Activated T-cell treated with anti-CD3 and anti-CD28 coated beads, Interleukin-2, amount 50 U/mL, for 72 hours (primary cell): ENCODE data around the gene CAPS. TPM values are rescaled to one million over a fixed set of nuclear protein-coding genes. Genes with fewer than 3 reads are reported as not detected.

Experiments
- ATAC-seq, 2 donors: fragments of 150-1000 bp; cut with Tn5 transposase; replicated peaks in 1 of 2; 2 replicates each; pipeline ENCODE4 v1.10.0; 2021; ENCODE audit warnings: moderate library complexity in 2 of 2, mild to moderate bottlenecking in 1 of 2
- DNase-seq, 2 donors: peaks; one replicate each; pipeline ENCODE4 v3.0.0; 2021 to 2022; ENCODE audit warnings: mixed read lengths in 1 of 2
- H3K27ac Mint-ChIP-seq: one replicate; pipeline ENCODE4 v1.8.0; 2022; ENCODE audit warnings: mild to moderate bottlenecking, moderate library complexity, mixed read lengths
- H3K27me3 Mint-ChIP-seq: one replicate; pipeline ENCODE4 v1.8.0; 2022; ENCODE audit warnings: low read depth, mixed read lengths
- H3K36me3 Mint-ChIP-seq, 2 donors: one replicate each; pipeline ENCODE4 v1.8.0; 2022; ENCODE audit warnings: mixed read lengths in 2 of 2, mild to moderate bottlenecking in 1 of 2; ENCODE audit not compliant: insufficient read depth in 2 of 2
- H3K4me1 Mint-ChIP-seq: one replicate; pipeline ENCODE4 v1.8.0; 2022; ENCODE audit warnings: low read depth, mixed read lengths
- H3K4me3 Mint-ChIP-seq, 2 donors: one replicate each; pipeline ENCODE4 v1.8.0; 2022; ENCODE audit warnings: mild to moderate bottlenecking in 2 of 2, mixed read lengths in 2 of 2, moderate library complexity in 2 of 2
- H3K9me3 Mint-ChIP-seq, 2 donors: one replicate each; pipeline ENCODE4 v1.8.0; 2022; ENCODE audit warnings: mixed read lengths in 2 of 2
- total RNA-seq, 2 donors: library from RNA; stranded (reverse); gene quantifications; one replicate each; pipeline ENCODE4 v1.2.3, GENCODE V29; 2022

The CAPS gene
- total RNA-seq, 2 donors from 2014 or later, result 12.9 to 20.9 TPM

GRCh38 chr19:5936292-5936592, 22.2 kb downstream of the CAPS start:
- ATAC-seq (no peak), DNase-seq (no peak)
- Mint-ChIP-seq H3K4me3 (no peak overlapping the region), H3K27me3 (no peaks in the 10 kb centered on the region), H3K27ac (peak overlapping the region; percentile 31), H3K36me3 (peaks cover 3 to 15% of the 10 kb centered on the region in 2 donors), H3K4me1 (peaks cover 5% of the 10 kb centered on the region), H3K9me3 (no peaks in the 10 kb centered on the region)

DNA sequence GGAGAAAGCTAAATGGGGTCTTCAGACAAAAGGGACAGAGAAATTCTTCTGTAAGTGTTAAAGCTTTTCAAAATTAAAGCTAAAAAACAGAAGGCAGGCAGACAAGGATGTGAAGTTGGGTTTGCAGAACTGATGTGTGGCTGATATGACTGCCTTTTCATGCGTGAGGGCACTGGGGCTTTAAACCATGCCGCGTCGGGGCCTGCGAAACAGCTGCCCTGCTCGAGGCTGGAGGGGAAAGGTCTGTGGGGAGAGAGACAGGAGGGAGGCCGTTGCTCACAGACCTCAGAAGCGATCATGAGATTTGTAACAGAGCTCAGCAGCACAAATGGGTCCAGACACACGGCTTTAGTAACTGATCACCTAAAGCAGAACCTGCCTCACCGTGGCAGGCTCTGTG, 23.5 kb downstream of the CAPS start:
- H3K27me3 Mint-ChIP-seq, result no peaks in the 10 kb centered on the region
- H3K4me3 Mint-ChIP-seq, result no peak overlapping the region
- H3K9me3 Mint-ChIP-seq, result no peaks in the 10 kb centered on the region
- ATAC-seq (no peak), DNase-seq (no peak)
- H3K36me3 Mint-ChIP-seq, result peaks cover 1 to 13% of the 10 kb centered on the region in 2 donors
- H3K4me1 Mint-ChIP-seq, result peaks cover 5% of the 10 kb centered on the region
- H3K27ac Mint-ChIP-seq, result no peak overlapping the region

- H3K36me3 Mint-ChIP-seq, result peaks cover 0 to 7% of the 10 kb centered on the region in 2 donors
- peaks cover 25% of the 10 kb centered on the region for H3K4me1 Mint-ChIP-seq
- ATAC-seq (no peak), DNase-seq (no peak)
- H3K9me3 Mint-ChIP-seq, result no peaks in the 10 kb centered on the region
- no peak overlapping the region for H3K4me3 Mint-ChIP-seq
- H3K27ac Mint-ChIP-seq, result no peak overlapping the region
- no peaks in the 10 kb centered on the region for H3K27me3 Mint-ChIP-seq
Measured at GRCh38 chr19:5940260-5941208, 26.5 kb downstream of the CAPS start.

DNA sequence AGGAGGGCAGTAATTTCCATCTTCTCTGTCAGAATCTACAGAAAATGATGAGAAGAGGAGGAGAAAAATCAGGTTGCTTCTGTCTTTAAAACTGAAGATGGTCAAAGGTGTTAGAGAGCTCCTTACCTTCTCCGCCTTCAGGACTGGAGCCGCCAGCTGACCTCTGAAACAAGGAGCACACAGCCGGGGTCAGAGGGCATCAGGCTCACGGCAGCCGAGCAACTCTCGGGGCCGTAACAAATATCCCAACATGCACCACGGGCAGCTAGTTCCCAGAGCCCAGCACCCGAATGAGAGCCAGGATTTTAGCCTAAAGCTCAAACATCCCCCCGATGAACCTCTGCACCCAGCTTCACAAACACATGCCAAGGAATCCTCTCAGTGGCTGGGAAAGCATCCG, 27.6 kb downstream of the CAPS start:
- H3K4me3 Mint-ChIP-seq, result no peak overlapping the region
- no peak for DNase-seq
- H3K4me1 Mint-ChIP-seq, result peaks cover 30% of the 10 kb centered on the region
- peaks cover 0 to 8% of the 10 kb centered on the region in 2 donors for H3K36me3 Mint-ChIP-seq
- H3K27me3 Mint-ChIP-seq, result no peaks in the 10 kb centered on the region
- ATAC-seq, result no peak
- H3K9me3 Mint-ChIP-seq, result no peaks in the 10 kb centered on the region
- H3K27ac Mint-ChIP-seq, result peak overlapping the region; percentile 54

- ATAC-seq (no peak), DNase-seq (no peak)
- Mint-ChIP-seq H3K27me3 (no peaks in the 10 kb centered on the region), H3K9me3 (no peaks in the 10 kb centered on the region), H3K4me1 (peaks cover 42% of the 10 kb centered on the region), H3K36me3 (peaks cover 0 to 3% of the 10 kb centered on the region in 2 donors), H3K27ac (no peak overlapping the region), H3K4me3 (no peak overlapping the region)
Measured at GRCh38 chr19:5943045-5943444, 29.0 kb downstream of the CAPS start.

GRCh38 chr19:5943623-5944022, 29.6 kb downstream of the CAPS start:
- no peak overlapping the region for H3K27ac Mint-ChIP-seq
- ATAC-seq, result peak; percentile 34 to 53
- peaks cover 0 to 3% of the 10 kb centered on the region in 2 donors for H3K36me3 Mint-ChIP-seq
- H3K4me3 Mint-ChIP-seq, result no peak overlapping the region
- H3K27me3 Mint-ChIP-seq, result no peaks in the 10 kb centered on the region
- H3K4me1 Mint-ChIP-seq, result peaks cover 48% of the 10 kb centered on the region
- no peak for DNase-seq
- no peaks in the 10 kb centered on the region for H3K9me3 Mint-ChIP-seq

GRCh38 chr19:5947435-5947834, 33.4 kb downstream of the CAPS start:
- H3K27me3 Mint-ChIP-seq, result no peaks in the 10 kb centered on the region
- H3K36me3 Mint-ChIP-seq, result peaks cover 0 to 6% of the 10 kb centered on the region in 2 donors
- no peaks in the 10 kb centered on the region for H3K9me3 Mint-ChIP-seq
- H3K27ac Mint-ChIP-seq, result peak overlapping the region; percentile 89
- no peak for ATAC-seq
- H3K4me3 Mint-ChIP-seq, result peak overlapping the region in 1 of 2 donors; percentile 59
- DNase-seq, result no peak
- H3K4me1 Mint-ChIP-seq, result peaks cover 86% of the 10 kb centered on the region

DNA sequence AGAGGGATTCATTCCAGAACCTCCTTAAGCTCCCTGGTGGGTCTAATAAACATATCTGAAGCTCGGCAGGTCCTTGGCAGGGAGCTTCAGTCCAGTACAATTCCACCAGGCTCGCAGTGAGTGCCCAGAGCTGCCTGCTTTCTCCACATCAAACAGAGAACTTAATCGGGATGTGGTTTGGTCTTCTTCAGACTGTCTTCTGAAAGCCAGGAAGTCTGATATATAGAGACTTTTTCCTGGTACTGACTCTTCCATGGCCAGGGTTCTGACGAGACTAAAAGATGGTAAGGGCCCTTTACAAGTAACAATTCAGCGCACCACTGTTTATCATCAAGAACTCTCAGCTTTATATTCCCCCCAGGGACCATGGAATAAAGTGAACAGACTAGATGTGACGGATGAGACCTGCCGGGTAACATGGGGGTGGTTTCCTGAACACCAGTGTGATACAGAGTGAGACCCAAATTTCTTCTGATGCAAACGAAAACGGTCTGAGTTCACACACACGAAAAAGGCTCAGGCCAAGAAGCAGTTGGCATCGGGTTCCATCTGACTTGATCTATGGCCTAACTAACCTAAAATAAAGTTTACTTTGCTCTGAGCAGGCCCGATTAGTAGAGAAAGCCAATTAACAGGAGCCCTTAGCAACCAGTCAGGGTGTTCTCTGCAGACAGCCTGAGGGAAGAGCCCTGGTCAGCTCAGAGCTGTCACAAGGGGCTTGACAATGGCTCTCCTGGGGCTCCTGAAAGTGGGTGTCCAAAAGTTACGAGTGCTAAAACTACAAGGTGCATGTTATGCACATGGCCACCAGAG, 34.9 kb downstream of the CAPS start:
- DNase-seq (peak; percentile 34 to 39), ATAC-seq (peak; percentile 46 to 61)
- Mint-ChIP-seq H3K9me3 (no peaks in the 10 kb centered on the region), H3K27ac (peak overlapping the region; percentile 74), H3K27me3 (no peaks in the 10 kb centered on the region), H3K36me3 (peaks cover 0 to 6% of the 10 kb centered on the region in 2 donors), H3K4me3 (peak overlapping the region; percentile 57 to 85), H3K4me1 (peaks cover 96% of the 10 kb centered on the region)

DNA sequence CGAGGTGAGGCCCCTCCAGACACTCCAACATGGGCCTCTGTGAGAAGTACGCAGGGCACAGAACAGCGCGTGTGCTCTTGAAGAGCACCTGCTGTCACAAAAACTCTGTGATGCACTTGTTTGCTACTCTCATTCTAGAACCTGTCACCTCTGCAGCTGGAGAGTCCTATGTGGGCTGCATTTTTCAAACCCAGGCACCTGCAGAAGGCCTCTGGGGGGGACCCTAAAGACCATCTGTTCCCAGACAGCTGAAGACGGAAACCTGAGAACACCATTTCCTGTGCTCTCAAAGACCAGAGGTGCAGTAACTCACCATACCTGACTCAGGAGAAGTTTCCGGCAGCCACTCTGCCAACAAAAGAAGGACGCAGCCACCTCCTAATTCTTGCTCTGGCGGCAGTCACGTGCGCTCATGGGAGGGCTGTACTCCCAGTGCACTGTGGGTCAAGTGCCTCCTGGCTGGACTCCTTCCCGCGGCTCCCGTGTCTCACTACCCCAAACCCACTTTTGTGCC, 35.8 kb downstream of the CAPS start:
- peak overlapping the region; percentile 74 for H3K27ac Mint-ChIP-seq
- H3K9me3 Mint-ChIP-seq, result no peaks in the 10 kb centered on the region
- H3K4me3 Mint-ChIP-seq, result peak overlapping the region; percentile 57 to 85
- H3K36me3 Mint-ChIP-seq, result peaks cover 0 to 6% of the 10 kb centered on the region in 2 donors
- no peaks in the 10 kb centered on the region for H3K27me3 Mint-ChIP-seq
- peak; percentile 45 to 58 for ATAC-seq
- peak; percentile 48 to 52 for DNase-seq
- H3K4me1 Mint-ChIP-seq, result peaks cover 96% of the 10 kb centered on the region

DNA sequence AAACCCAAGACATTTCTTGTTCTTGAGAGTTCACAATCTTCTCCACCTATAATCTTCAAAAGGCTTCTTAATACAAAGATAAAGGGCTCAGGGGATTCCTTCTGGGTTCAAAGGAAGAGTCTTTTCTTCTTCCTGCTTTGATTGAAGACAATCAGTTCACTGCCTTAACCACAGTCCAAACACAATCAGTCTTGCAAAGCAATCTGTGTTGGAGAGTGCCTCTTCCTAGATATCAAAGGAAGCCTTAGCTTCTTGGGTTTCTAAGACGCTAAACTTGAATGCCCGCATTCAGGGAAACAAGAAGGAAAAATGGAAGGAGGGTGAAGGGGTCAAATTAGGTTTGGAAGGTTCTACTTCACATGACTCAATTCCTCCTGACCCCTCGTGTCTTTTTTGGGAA, 36.7 kb downstream of the CAPS start:
- H3K4me1 Mint-ChIP-seq, result peaks cover 97% of the 10 kb centered on the region
- H3K36me3 Mint-ChIP-seq, result peaks cover 0 to 6% of the 10 kb centered on the region in 2 donors
- H3K9me3 Mint-ChIP-seq, result no peaks in the 10 kb centered on the region
- peak overlapping the region; percentile 57 to 85 for H3K4me3 Mint-ChIP-seq
- ATAC-seq (no peak), DNase-seq (no peak)
- peak overlapping the region; percentile 74 for H3K27ac Mint-ChIP-seq
- no peaks in the 10 kb centered on the region for H3K27me3 Mint-ChIP-seq

DNA sequence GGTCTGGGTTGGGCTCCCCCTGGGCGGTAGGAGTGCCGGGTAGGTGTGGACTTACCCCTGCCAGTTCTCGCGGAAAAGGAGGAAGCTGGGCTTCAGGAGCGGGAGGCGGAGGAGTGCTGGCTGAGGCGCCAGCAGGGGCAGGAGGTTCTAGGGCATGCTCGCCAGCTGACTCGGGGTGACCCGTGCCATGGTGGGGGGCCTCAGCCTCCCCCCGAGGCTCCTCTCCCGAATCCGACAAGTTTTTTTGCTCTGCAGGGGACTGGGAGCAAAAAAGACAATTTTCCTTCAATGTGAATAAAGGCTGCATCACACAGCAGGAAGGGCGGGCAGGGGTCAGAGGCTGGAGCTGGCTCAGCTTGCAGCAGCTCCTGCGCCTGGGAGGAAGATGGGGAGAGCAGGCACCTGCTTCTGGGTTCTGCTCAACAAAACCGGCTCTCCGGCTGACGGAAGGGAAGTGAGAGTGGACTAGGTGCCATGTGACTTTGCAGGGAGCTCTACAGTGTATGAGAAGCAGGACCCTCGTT, 37.3 kb downstream of the CAPS start:
- Mint-ChIP-seq H3K27me3 (no peaks in the 10 kb centered on the region), H3K4me1 (peaks cover 97% of the 10 kb centered on the region), H3K36me3 (peaks cover 0 to 3% of the 10 kb centered on the region in 2 donors), H3K9me3 (no peaks in the 10 kb centered on the region), H3K4me3 (peak overlapping the region; percentile 57 to 85), H3K27ac (peak overlapping the region; percentile 98)
- ATAC-seq (no peak), DNase-seq (no peak)

- H3K9me3 Mint-ChIP-seq, result no peaks in the 10 kb centered on the region
- peaks cover 0 to 3% of the 10 kb centered on the region in 2 donors for H3K36me3 Mint-ChIP-seq
- ATAC-seq (peak in 1 of 2 donors; percentile 0), DNase-seq (no peak)
- H3K4me1 Mint-ChIP-seq, result peaks cover 100% of the 10 kb centered on the region
- peak overlapping the region; percentile 98 for H3K27ac Mint-ChIP-seq
- no peaks in the 10 kb centered on the region for H3K27me3 Mint-ChIP-seq
- peak overlapping the region; percentile 84 for H3K4me3 Mint-ChIP-seq
Measured at GRCh38 chr19:5952193-5953029, 38.4 kb downstream of the CAPS start.
